Smooth muscle cell (in vitro differentiated cells): Measurements from ENCODE around the gene SEC24B. TPM values are rescaled to one million over a fixed set of nuclear protein-coding genes. Genes with fewer than 3 reads are reported as not detected.

ENCODE experiments used
- DNase-seq: peaks from one replicate; lab custom pipeline; 2025; ENCODE audit not compliant: unreplicated experiment; lab: John Stamatoyannopoulos, UW
- H2AFZ ChIP-seq: fragments of 200-600 bp; sonication (generic); 2 replicates; pipeline ENCODE4 v1.6.0; 2016; ENCODE audit warnings: antibody characterized with exemption, low read depth, mild to moderate bottlenecking
- H3F3A ChIP-seq: fragments of 200-600 bp; sonication (generic); 2 replicates; pipeline ENCODE4 v1.6.0; 2017; ENCODE audit warnings: antibody characterized with exemption, low read depth
- H3K27ac ChIP-seq: fragments of 200-600 bp; sonication (generic); 2 replicates; pipeline ENCODE4 v1.5.1; 2016; ENCODE audit warnings: low read depth, mild to moderate bottlenecking
- H3K27me3 ChIP-seq: fragments of 200-600 bp; sonication (generic); 2 replicates; pipeline ENCODE4 v1.6.1; 2016; ENCODE audit warnings: low read depth, mild to moderate bottlenecking
- H3K36me3 ChIP-seq: fragments of 200-600 bp; sonication (generic); 2 replicates; pipeline ENCODE4 v1.5.1; 2016; ENCODE audit warnings: low read depth
- H3K4me1 ChIP-seq: fragments of 200-600 bp; sonication (generic); 2 replicates; pipeline ENCODE4 v1.5.1; 2016; ENCODE audit warnings: low read depth
- H3K4me2 ChIP-seq: fragments of 200-600 bp; sonication (generic); 2 replicates; pipeline ENCODE4 v1.6.0; 2016; ENCODE audit warnings: mild to moderate bottlenecking
- H3K4me3 ChIP-seq: fragments of 200-600 bp; sonication (generic); 2 replicates; pipeline ENCODE4 v1.5.1; 2016; ENCODE audit warnings: mild to moderate bottlenecking
- H3K79me2 ChIP-seq: fragments of 200-600 bp; sonication (generic); 2 replicates; pipeline ENCODE4 v1.6.0; 2016; ENCODE audit warnings: low read depth, mild to moderate bottlenecking
- H3K9ac ChIP-seq: fragments of 200-600 bp; sonication (generic); 2 replicates; pipeline ENCODE4 v1.6.0; 2016; ENCODE audit warnings: low read depth
- H3K9me3 ChIP-seq: fragments of 200-600 bp; sonication (generic); replicated peaks from 2 replicates; pipeline ENCODE4 v1.5.1; 2016; ENCODE audit warnings: low read depth
- H4K20me1 ChIP-seq: fragments of 200-600 bp; sonication (generic); 2 replicates; pipeline ENCODE4 v1.6.0; 2016; ENCODE audit warnings: low read depth
- CTCF ChIP-seq: fragments of 200-600 bp; sonication (generic); IDR thresholded peaks from 2 replicates; pipeline ENCODE4 v1.5.1; 2017; ENCODE audit warnings: borderline replicate concordance, mild to moderate bottlenecking, antibody characterized with exemption; ENCODE audit not compliant: insufficient read depth, poor library complexity, severe bottlenecking
- WGBS: methylation state at CpG from one replicate; pipeline ENCODE4 v1.1.7; 2016; ENCODE audit warnings: low lambda C conversion rate; 5-methylcytosine and 5-hydroxymethylcytosine counted together
- polyA plus RNA-seq: library from polyadenylated mRNA; unstranded; fragments of >200 nt; fragmentation: Nextera tagmentation; extraction: Ambion mirVana; gene quantifications from 2 replicates; pipeline ENCODE4 v1.2.1, GENCODE V29; 2016
- total RNA-seq: library from RNA; depleted of rRNA; stranded (reverse); fragments of >200 nt; gene quantifications from 2 replicates; pipeline ENCODE4 v1.2.3, GENCODE V29; 2014

Gene SEC24B
- 50.5 and 57.5 TPM in 2 replicates for total RNA-seq
- polyA plus RNA-seq = 18.3 and 20.5 TPM in 2 replicates

GRCh38 chr4:109433205-109434006 lies at the start of gene SEC24B:
TSS of gene SEC24B (plus strand) at chr4:109433815. CDS start at chr4:109433870, 55 bp downstream.
- peaks cover 29% of the 10 kb centered on the region for H3K4me1 ChIP-seq
- peaks cover 50% of the 10 kb centered on the region for H3K79me2 ChIP-seq
- WGBS = 0% methylated on average over 34 of the region's 87 CpGs
- peaks cover 43% of the 10 kb centered on the region for H4K20me1 ChIP-seq
- H3F3A ChIP-seq = no peaks in the 10 kb centered on the region
- H3K27me3 ChIP-seq = no peaks in the 10 kb centered on the region
- peak within 1 kb of the TSS; percentile 94 for H2AFZ ChIP-seq
- H3K4me3 ChIP-seq = peak within 1 kb of the TSS; percentile 86
- H3K4me2 ChIP-seq = peak within 1 kb of the TSS; percentile 95
- H3K9ac ChIP-seq = peak within 1 kb of the TSS; percentile 96
- peak; percentile 86 for DNase-seq
- H3K9me3 ChIP-seq = no peaks in the 10 kb centered on the region
- peak within 1 kb of the TSS; percentile 96 for H3K27ac ChIP-seq
- peak; percentile 99 for TF ChIP-seq CTCF
- peaks cover 3% of the 10 kb centered on the region for H3K36me3 ChIP-seq

- WGBS = 92% methylated on average over 5 of the region's 6 CpGs
- no peak for DNase-seq
- no peaks in the 10 kb centered on the region for H3K79me2 ChIP-seq
- H4K20me1 ChIP-seq = no peaks in the 10 kb centered on the region
- H3F3A ChIP-seq = no peaks in the 10 kb centered on the region
- H3K27me3 ChIP-seq = peaks cover 7% of the 10 kb centered on the region
- H3K9me3 ChIP-seq = no peaks in the 10 kb centered on the region
- no peak overlapping the region for H3K4me2 ChIP-seq
- no peak for TF ChIP-seq CTCF
- no peaks in the 10 kb centered on the region for H3K36me3 ChIP-seq
- H3K9ac ChIP-seq = no peak overlapping the region
- H3K4me1 ChIP-seq = no peaks in the 10 kb centered on the region
- H2AFZ ChIP-seq = no peak overlapping the region
- H3K27ac ChIP-seq = no peak overlapping the region
- no peak overlapping the region for H3K4me3 ChIP-seq
Observed at GRCh38 chr4:109383823-109384222, 49.8 kb upstream of the SEC24B start.

- H3K4me2 ChIP-seq = no peak overlapping the region
- no peak overlapping the region for H2AFZ ChIP-seq
- H3K36me3 ChIP-seq = no peaks in the 10 kb centered on the region
- H3K9ac ChIP-seq = no peak overlapping the region
- no peak overlapping the region for H3K27ac ChIP-seq
- no peak for TF ChIP-seq CTCF
- H3K79me2 ChIP-seq = no peaks in the 10 kb centered on the region
- no peak for DNase-seq
- no peaks in the 10 kb centered on the region for H3K27me3 ChIP-seq
- no peaks in the 10 kb centered on the region for H3K4me1 ChIP-seq
- no peaks in the 10 kb centered on the region for H4K20me1 ChIP-seq
- no peaks in the 10 kb centered on the region for H3F3A ChIP-seq
- WGBS = 95% methylated on average over 5 of the region's 5 CpGs
- no peak overlapping the region for H3K4me3 ChIP-seq
- no peaks in the 10 kb centered on the region for H3K9me3 ChIP-seq
Observed at GRCh38 chr4:109385260-109385659, 48.4 kb upstream of the SEC24B start.
